ENCODE measurements around the gene FOXJ2. TPM values are rescaled to one million over a fixed set of nuclear protein-coding genes. Genes with fewer than 3 reads are reported as not detected.
"Not testable (repeated sequence)": the region's sequence is repeated elsewhere in the genome, so short reads cannot be mapped to it uniquely, and the experiment has no call there.

The FOXJ2 gene
- polyA plus RNA-seq, 3 donors = 19.9 to 22.2 (median 22.1) TPM

DNA sequence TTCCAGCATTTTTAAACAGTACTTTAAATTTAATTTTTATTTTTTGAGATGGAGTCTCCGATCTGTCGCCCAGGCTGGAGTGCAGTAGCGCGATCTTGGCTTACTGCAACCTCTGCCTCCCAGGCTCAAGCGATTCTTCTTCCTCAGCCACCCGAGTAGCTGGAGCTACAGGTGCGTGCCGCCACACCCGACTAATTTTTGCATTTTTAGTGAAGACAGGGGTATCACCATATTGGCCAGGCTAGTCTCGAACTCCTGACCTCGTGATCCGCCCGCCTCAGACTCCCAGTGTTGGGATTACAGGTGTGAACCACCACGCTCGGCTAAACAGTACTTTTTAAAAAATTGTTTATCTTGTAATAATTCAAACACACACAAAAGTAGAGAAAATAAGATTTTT, 4.2 kb upstream of the FOXJ2 start:
- no peak for DNase-seq (ENCODE audit: low read depth in 3 of 3, low spot score in 2 of 3)

GRCh38 chr12:8030189-8030588, 2.3 kb upstream of the FOXJ2 start:
- no peak for DNase-seq (ENCODE audit: low read depth in 3 of 3, low spot score in 2 of 3)

GRCh38 chr12:8031017-8031416, 1.5 kb upstream of the FOXJ2 start:
- not testable (repeated sequence) for DNase-seq (ENCODE audit: low read depth in 3 of 3, low spot score in 2 of 3)

DNA sequence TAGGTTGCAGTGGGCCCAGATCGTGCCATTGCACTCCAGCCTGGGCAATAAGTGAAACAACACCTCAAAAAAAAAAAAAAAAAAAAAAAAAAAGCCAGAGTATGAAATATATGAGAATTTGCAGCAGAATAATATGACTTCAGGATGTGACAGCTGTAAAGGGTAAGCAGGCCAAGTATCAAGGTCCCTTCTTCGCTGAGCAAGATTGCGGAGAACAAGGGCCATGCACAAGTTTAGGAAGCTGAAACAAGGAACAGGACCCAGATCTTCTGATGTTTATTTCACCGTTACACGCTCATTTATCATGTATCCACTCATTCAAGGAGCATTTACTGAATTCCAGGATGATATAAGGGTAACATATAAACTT, 659 bp upstream of the FOXJ2 start:
- DNase-seq (ENCODE audit: low read depth in 3 of 3, low spot score in 2 of 3) = no peak

DNA sequence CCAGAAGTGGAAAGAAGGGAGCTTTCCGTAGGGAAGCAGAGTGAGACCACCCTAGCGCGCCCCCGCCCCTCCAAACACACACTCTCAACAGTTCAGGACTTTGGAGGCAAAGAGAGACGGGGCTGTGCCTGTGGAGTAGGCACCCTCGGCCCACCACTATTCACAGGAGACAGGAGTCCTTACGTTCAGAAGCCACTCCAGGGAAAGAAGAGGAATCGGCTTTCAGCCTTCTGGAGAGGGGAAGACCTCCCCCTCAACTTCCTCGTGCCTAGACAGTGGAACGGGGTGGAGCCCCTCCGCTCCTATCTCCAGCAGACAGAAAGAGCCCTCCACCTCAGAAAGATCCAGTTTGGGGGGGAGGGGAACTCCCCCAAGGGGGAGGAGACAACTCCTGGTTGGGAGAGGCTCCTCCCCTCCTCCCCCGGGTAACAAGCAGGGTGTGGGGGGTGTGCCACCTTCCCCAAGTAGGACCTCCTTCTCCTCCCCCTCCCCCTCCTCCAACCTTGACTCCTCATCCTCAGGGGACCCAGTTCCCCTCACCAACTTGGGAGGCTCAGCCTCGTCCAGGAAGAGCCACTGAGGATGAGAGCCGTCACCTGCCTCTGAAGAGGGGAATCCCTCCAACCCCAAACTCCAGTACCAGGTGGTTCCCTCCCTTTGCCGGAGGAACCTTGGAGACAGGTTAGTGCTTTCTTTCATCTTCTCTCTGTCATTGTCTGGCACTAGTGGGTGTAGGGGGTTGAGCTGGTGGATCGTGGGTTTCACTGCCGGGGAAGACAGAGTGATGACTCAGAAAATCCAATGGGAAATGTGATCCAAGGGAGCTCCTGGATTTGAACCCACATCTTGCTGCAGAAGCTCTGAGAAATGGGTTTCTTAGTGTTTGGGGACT, 883 bp downstream of the FOXJ2 start:
- no peak for DNase-seq (ENCODE audit: low read depth in 3 of 3, low spot score in 2 of 3)

DNA sequence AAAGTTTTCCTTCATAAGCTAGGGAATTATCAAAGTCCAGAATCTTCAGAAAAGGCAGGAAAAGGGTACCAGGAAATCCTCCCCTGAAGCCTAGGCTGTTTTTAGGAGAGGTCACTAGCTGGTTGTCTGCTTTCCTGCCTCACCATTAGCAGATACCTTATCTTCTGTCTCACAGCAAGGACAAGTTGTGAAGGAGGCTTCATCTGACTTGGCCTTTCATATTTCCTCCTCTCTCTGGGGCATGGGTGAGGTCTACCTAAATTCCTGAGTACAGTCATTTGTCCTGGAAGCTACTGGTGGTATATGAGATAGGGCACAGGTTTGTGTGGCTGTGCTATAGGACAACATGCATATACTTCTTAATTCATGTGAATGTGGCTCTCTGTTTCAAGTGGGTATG, 2.3 kb downstream of the FOXJ2 start:
- no peak for DNase-seq (ENCODE audit: low read depth in 3 of 3, low spot score in 2 of 3)

GRCh38 chr12:8035440-8036010, 3.0 kb downstream of the FOXJ2 start:
- no peak for DNase-seq (ENCODE audit: low read depth in 3 of 3, low spot score in 2 of 3)

- no peak for DNase-seq (ENCODE audit: low read depth in 3 of 3, low spot score in 2 of 3)
Observed at GRCh38 chr12:8036346-8036745, 3.8 kb downstream of the FOXJ2 start.

DNA sequence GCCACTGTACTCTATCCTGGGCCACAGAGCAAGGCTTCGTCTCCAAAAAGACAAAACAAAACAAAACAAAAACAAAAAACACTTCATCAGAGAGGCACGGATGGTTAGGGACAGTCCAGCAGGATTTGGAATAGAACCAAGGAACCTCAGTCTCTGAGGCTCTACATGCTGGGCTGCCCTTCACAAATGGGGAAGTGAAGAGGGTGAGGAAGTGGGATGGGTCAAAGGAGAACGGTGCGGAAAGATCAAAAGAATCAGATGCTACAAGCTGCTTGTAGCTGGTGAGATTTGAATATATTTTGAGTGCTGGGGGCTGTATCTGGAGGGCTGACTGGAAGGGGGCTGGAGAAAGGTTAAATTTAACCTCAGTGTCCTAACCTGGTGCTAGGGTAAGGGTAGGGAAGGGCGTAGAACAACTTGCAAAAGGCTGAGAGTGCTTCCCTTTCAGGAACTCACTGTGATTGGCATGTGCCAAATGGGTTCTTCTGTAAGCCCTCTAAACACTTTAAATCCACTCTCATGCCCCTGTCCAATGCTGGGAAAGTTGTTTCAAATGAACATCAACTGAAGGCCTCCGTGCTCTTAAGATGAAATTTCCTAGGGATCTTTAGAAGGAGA, 4.6 kb downstream of the FOXJ2 start:
- DNase-seq (ENCODE audit: low read depth in 3 of 3, low spot score in 2 of 3) = no peak

GRCh38 chr12:8037947-8038346, 5.4 kb downstream of the FOXJ2 start:
- no peak for DNase-seq (ENCODE audit: low read depth in 3 of 3, low spot score in 2 of 3)

DNA sequence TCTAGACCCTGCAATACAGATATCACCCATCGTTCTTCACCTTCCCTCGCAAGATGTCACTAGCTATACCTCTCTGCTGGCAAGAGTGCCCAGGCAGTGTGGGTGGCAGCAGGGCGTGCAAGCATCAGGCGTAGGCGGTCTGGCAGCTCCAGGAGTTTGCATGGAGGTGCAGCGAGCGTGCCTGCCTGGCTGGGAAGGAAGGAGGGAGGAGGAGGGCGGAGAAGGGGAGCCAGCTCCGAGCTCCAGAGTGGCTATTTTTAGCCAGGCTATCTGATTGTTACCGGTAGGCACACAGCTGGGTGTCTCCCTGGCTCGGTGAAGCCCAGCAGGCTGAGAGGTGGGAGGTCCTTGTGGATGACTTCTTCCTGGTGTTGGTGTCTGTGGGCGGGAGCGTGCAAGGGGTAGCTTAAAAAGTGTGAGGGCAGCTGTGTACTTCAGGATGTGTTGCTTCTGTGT, 6.2 kb downstream of the FOXJ2 start:
- no peak for DNase-seq (ENCODE audit: low read depth in 3 of 3, low spot score in 2 of 3)

- DNase-seq (ENCODE audit: low read depth in 3 of 3, low spot score in 2 of 3) = no peak
Observed at GRCh38 chr12:8040791-8041190, 8.3 kb downstream of the FOXJ2 start.

DNA sequence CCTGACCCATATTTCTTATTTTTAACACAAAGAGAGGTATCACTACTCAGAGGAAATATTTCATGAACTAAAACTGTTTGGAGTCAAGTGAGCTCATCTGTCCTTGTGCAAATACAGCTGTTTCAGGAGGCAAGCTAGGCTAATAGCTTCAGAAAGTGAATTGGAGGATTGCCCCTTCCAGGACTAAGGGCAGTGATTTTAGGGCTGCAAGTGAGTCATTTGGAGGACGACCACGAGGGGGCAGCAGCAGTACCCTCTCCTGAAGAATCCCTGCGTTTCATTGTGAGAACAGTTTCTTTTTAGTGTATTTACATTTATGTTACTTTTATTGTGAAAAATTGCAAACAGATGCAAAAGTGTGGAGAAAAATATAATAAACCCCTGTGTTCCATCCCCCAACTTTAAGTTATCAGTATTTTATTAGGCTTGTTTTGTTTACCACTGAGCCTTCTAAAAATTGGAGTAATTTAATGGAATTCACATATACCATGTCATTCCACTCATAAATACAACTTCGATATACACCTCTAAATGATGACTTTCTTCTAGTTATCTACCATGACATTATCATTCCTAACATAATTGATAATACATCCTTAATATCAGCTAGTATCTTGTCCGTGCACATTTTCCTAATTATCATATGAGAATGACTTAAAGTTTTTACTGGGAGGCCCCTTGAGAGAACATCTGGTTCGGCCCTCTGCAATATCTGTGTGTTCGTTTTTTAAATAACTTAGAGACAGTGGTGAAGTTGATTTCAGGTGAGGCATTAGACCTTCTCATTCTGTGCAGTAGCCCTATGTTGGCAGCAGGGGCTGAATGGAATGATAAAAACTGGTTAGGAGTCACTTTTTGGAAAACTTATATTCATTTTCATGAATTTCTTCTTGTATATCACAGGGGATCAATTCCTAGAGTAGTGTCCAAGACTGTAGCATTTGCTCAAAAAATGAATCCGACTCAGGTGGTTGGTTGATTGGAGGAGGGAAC, 13.7 kb downstream of the FOXJ2 start:
- DNase-seq (ENCODE audit: low read depth in 3 of 3, low spot score in 2 of 3) = peak in 2 of 3 donors; percentile 47 to 57

DNA sequence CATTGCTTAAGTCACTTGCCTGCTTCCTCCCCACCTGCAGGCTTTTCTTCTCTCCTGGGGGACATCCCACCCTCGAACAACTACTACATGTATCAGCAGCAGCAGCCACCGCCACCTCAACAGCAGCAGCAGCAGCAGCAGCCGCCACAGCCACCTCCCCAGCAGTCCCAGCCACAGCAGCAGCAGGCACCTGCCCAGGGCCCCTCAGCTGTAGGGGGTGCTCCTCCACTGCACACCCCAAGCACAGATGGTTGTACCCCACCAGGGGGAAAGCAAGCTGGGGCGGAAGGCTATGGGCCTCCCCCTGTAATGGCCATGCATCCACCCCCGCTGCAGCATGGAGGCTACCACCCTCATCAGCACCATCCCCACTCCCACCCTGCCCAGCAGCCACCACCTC, 15.3 kb downstream of the FOXJ2 start:
- DNase-seq (ENCODE audit: low read depth in 3 of 3, low spot score in 2 of 3) = no peak

- DNase-seq (ENCODE audit: low read depth in 3 of 3, low spot score in 2 of 3) = no peak
Observed at GRCh38 chr12:8048906-8049305, 16.4 kb downstream of the FOXJ2 start.

GRCh38 chr12:8050600-8051250, 18.2 kb downstream of the FOXJ2 start:
- DNase-seq (ENCODE audit: low read depth in 3 of 3, low spot score in 2 of 3) = no peak

- DNase-seq (ENCODE audit: low read depth in 3 of 3, low spot score in 2 of 3) = no peak
Observed at GRCh38 chr12:8052679-8053078, 20.2 kb downstream of the FOXJ2 start.

GRCh38 chr12:8054816-8055215, 22.3 kb downstream of the FOXJ2 start:
- DNase-seq (ENCODE audit: low read depth in 3 of 3, low spot score in 2 of 3) = no peak

GRCh38 chr12:8057306-8057705, 24.8 kb downstream of the FOXJ2 start:
- DNase-seq (ENCODE audit: low read depth in 3 of 3, low spot score in 2 of 3) = no peak

DNA sequence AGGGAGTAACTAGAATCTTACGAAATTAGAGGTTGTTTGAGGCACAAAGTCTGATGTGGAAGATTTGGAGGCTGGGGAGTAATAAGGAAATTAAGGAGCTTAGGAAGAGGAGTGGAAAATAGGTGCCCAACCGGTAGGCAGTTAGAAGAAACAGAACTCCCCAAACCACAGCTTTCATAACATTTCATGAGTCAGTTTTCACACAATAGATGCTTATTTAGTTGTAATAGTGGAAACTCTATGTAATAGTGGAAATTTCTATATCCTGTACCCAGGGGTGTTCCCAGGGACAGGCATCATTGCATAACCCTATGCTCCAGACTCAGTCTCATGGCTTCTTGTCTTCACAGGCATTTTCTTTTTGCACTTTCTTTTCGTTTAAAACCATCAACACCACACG, 25.3 kb downstream of the FOXJ2 start:
- DNase-seq (ENCODE audit: low read depth in 3 of 3, low spot score in 2 of 3) = no peak
